ENCODE measurements around the gene PDE11A. TPM values are rescaled to one million over a fixed set of nuclear protein-coding genes. Genes with fewer than 3 reads are reported as not detected.

PDE11A gene
- total and polyA plus RNA-seq, 2 experiments from 2014 or later, result 0.34 to 0.86 TPM

GRCh38 chr2:177998996-177999395, 73.6 kb downstream of the PDE11A start:
- Histone ChIP-seq H3F3A (ENCODE audit: insufficient read depth) (peaks cover 24% of the 10 kb centered on the region), H3K9me3 (ENCODE audit: low read depth) (no peaks in the 10 kb centered on the region), H3K27me3 (replicated peaks; ENCODE audit: insufficient read depth) (no peaks in the 10 kb centered on the region), H4K20me1 (ENCODE audit: insufficient read depth) (no peaks in the 10 kb centered on the region), H3K4me1 (ENCODE audit: insufficient read depth) (peaks cover 32% of the 10 kb centered on the region), H3K79me2 (ENCODE audit: insufficient read depth) (no peaks in the 10 kb centered on the region), H3K4me3 (no peak overlapping the region), H3K9ac (no peak overlapping the region), H3K27ac (0 out of 2 replicates have a peak overlapping the region, but pooled peaks have one; percentile 69), H3K36me3 (ENCODE audit: low read depth) (no peaks in the 10 kb centered on the region), H3K4me2 (ENCODE audit: unreplicated experiment) (no peak overlapping the region), H2AFZ (peak overlapping the region; percentile 30; the same call in 1 of the 2 replicates), H3K9me2 (ENCODE audit: insufficient read depth) (no peaks in the 10 kb centered on the region; the same call in 1 of the 2 replicates)
- in situ Hi-C loops (cut with MboI), result no loop called here
- TF ChIP-seq EZH2 (IDR thresholded peaks at IDR 0.05; ENCODE audit: insufficient read depth, poor library complexity, severe bottlenecking) (no peak), EZH2phosphoT487 (IDR thresholded peaks at IDR 0.05; ENCODE audit: insufficient read depth, low read depth) (no peak)
- no peak for DNase-seq
- WGBS, 2 experiments (ENCODE audit: low coverage in 1 of 2, low lambda C conversion rate in 2 of 2, missing lambda C conversion rate in 2 of 2), result 26 to 29% methylated on average over 4 of the region's 4 CpGs

- peak; percentile 83 for DNase-seq
- TF ChIP-seq EZH2phosphoT487 (IDR thresholded peaks at IDR 0.05; ENCODE audit: insufficient read depth, low read depth), result no peak
- TF ChIP-seq EZH2 (IDR thresholded peaks at IDR 0.05; ENCODE audit: insufficient read depth, poor library complexity, severe bottlenecking), result no peak
- Histone ChIP-seq H3K9ac (peak overlapping the region; percentile 35; the same call in 1 of the 2 replicates), H3K4me1 (ENCODE audit: insufficient read depth) (peaks cover 32% of the 10 kb centered on the region), H3K9me3 (ENCODE audit: low read depth) (no peaks in the 10 kb centered on the region), H4K20me1 (ENCODE audit: insufficient read depth) (no peaks in the 10 kb centered on the region), H2AFZ (peak overlapping the region; percentile 54), H3K36me3 (ENCODE audit: low read depth) (no peaks in the 10 kb centered on the region), H3F3A (ENCODE audit: insufficient read depth) (peaks cover 24% of the 10 kb centered on the region), H3K79me2 (ENCODE audit: insufficient read depth) (no peaks in the 10 kb centered on the region), H3K4me2 (ENCODE audit: unreplicated experiment) (peak overlapping the region; percentile 65), H3K27me3 (replicated peaks; ENCODE audit: insufficient read depth) (no peaks in the 10 kb centered on the region), H3K9me2 (ENCODE audit: insufficient read depth) (no peaks in the 10 kb centered on the region), H3K4me3 (peak overlapping the region; percentile 32; the same call in 1 of the 2 replicates), H3K27ac (peak overlapping the region; percentile 69)
- in situ Hi-C loops (cut with MboI), result no loop called here
- WGBS, 2 experiments (ENCODE audit: low coverage in 1 of 2, low lambda C conversion rate in 2 of 2, missing lambda C conversion rate in 2 of 2), result 0 to 5% methylated on average over 2 of the region's 2 CpGs
Observed at GRCh38 chr2:177998006-177998405, 74.6 kb downstream of the PDE11A start.

GRCh38 chr2:177992992-177993391, 79.6 kb downstream of the PDE11A start:
- H3K36me3 ChIP-seq (ENCODE audit: low read depth), result no peaks in the 10 kb centered on the region
- H3K4me3 ChIP-seq, result no peak overlapping the region
- in situ Hi-C loops (cut with MboI), result no loop called here
- no peak overlapping the region for H3K4me2 ChIP-seq (ENCODE audit: unreplicated experiment)
- H3K9me2 ChIP-seq (ENCODE audit: insufficient read depth), result no peaks in the 10 kb centered on the region
- peaks cover 40% of the 10 kb centered on the region for H3K4me1 ChIP-seq (ENCODE audit: insufficient read depth)
- no peaks in the 10 kb centered on the region for H3K79me2 ChIP-seq (ENCODE audit: insufficient read depth)
- H3K27ac ChIP-seq, result no peak overlapping the region
- H3K27me3 ChIP-seq (replicated peaks; ENCODE audit: insufficient read depth), result no peaks in the 10 kb centered on the region
- 14 to 20% methylated on average over 2 of the region's 2 CpGs for WGBS, 2 experiments (ENCODE audit: low coverage in 1 of 2, low lambda C conversion rate in 2 of 2, missing lambda C conversion rate in 2 of 2)
- H4K20me1 ChIP-seq (ENCODE audit: insufficient read depth), result no peaks in the 10 kb centered on the region
- TF ChIP-seq EZH2phosphoT487 (IDR thresholded peaks at IDR 0.05; ENCODE audit: insufficient read depth, low read depth) (no peak), EZH2 (IDR thresholded peaks at IDR 0.05; ENCODE audit: insufficient read depth, poor library complexity, severe bottlenecking) (no peak)
- H3K9ac ChIP-seq, result no peak overlapping the region
- H2AFZ ChIP-seq, result no peak overlapping the region
- H3K9me3 ChIP-seq (ENCODE audit: low read depth), result no peaks in the 10 kb centered on the region
- DNase-seq, result no peak
- peaks cover 34% of the 10 kb centered on the region for H3F3A ChIP-seq (ENCODE audit: insufficient read depth)

DNA sequence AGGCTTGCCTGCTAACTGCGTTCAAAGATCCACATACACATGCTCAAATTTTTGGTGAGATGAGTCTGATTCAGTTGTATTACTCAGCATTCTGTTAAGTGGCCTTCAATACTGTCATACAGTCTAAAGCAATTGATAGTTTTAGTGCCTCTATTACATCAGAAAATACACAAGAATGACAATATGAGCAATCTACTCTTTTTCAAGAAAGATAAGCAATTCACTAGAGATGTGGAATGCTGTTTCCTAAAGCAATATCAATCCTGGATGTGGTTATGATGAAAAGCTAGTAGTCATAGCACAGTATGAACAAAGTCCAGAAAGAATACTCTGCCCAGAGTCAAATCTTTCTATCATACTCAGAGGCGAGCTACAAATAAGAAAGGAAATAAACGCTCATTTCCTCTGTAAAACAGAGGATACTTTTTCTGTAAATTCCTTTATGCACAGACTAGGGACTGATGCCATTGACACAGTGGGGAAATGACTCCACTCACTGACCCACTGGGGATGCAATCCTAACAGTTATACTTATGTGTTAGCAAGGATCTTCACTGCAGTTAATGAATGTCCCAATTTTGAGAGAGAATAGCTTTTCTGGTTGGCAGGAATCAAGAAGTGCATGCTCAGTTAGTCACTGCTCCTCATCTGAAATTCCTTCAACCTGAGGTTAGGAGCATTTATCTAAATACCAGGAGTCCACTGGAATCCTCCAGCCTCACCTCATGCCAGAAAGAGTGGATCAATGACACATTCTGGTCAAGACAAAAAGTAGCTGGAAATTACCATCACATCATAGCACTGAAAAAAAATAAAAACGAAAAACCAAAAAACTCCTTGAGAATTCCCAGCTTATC, 83.3 kb downstream of the PDE11A start:
- H3K27ac ChIP-seq, result peak overlapping the region; percentile 79
- no peaks in the 10 kb centered on the region for H3K36me3 ChIP-seq (ENCODE audit: low read depth)
- TF ChIP-seq EZH2 (IDR thresholded peaks at IDR 0.05; ENCODE audit: insufficient read depth, poor library complexity, severe bottlenecking) (no peak), EZH2phosphoT487 (IDR thresholded peaks at IDR 0.05; ENCODE audit: insufficient read depth, low read depth) (no peak)
- no peaks in the 10 kb centered on the region for H3K9me2 ChIP-seq (ENCODE audit: insufficient read depth)
- no peaks in the 10 kb centered on the region for H3K9me3 ChIP-seq (ENCODE audit: low read depth)
- peaks cover 26% of the 10 kb centered on the region for H3F3A ChIP-seq (ENCODE audit: insufficient read depth)
- H3K27me3 ChIP-seq (replicated peaks; ENCODE audit: insufficient read depth), result no peaks in the 10 kb centered on the region
- in situ Hi-C loops (cut with MboI), result no loop called here
- DNase-seq, result peak; percentile 77
- peaks cover 23% of the 10 kb centered on the region for H3K4me1 ChIP-seq (ENCODE audit: insufficient read depth)
- no peaks in the 10 kb centered on the region for H4K20me1 ChIP-seq (ENCODE audit: insufficient read depth)
- 21 to 23% methylated on average over 4 of the region's 4 CpGs for WGBS, 2 experiments (ENCODE audit: low coverage in 1 of 2, low lambda C conversion rate in 2 of 2, missing lambda C conversion rate in 2 of 2)
- peak overlapping the region; percentile 41 for H3K9ac ChIP-seq
- H2AFZ ChIP-seq, result peak overlapping the region; percentile 50
- peak overlapping the region; percentile 39 for H3K4me3 ChIP-seq
- peak overlapping the region; percentile 47 for H3K4me2 ChIP-seq (ENCODE audit: unreplicated experiment)
- H3K79me2 ChIP-seq (ENCODE audit: insufficient read depth), result no peaks in the 10 kb centered on the region

Measured in GM23248 (cell line).